Natural killer cell (primary cell): ENCODE measurements around the gene RYR3. TPM values are rescaled to one million over a fixed set of nuclear protein-coding genes. Genes with fewer than 3 reads are reported as not detected.

Experiments
- ATAC-seq, 3 donors: fragments of 150-1000 bp in 2 of 3; fragments of 200-7000 bp in 1 of 3; cut with Tn5 transposase; 1 replicate in 1 of 3; 2 replicates in 2 of 3; pipeline ENCODE4 v1.10.0; 2021; ENCODE audit warnings: mild to moderate bottlenecking in 2 of 3, moderate library complexity in 2 of 3
- DNase-seq, 2 donors: peaks; one replicate each; pipeline versions ENCODE4 v3.0.0 to v3.0.0-alpha.2; 2013 to 2021; ENCODE audit warnings: mixed read lengths in 1 of 2
- H3K27ac ChIP-seq: one replicate; pipeline ENCODE4 v1.5.1; 2013; ENCODE audit warnings: mild to moderate bottlenecking, low read length
- H3K27me3 ChIP-seq: one replicate; pipeline ENCODE4 v1.6.1; 2013; ENCODE audit warnings: low read length; ENCODE audit not compliant: control insufficient read depth, insufficient read depth
- H3K36me3 ChIP-seq: one replicate; pipeline ENCODE4 v1.6.1; 2013; ENCODE audit warnings: low read length; ENCODE audit not compliant: control insufficient read depth, insufficient read depth
- H3K4me1 ChIP-seq: one replicate; pipeline ENCODE4 v1.6.1; 2013; ENCODE audit warnings: low read length; ENCODE audit not compliant: control insufficient read depth, insufficient read depth
- H3K4me3 ChIP-seq: one replicate; pipeline ENCODE4 v1.5.1; 2013; ENCODE audit warnings: low read length
- H3K9me3 ChIP-seq: one replicate; pipeline ENCODE4 v1.6.1; 2013; ENCODE audit warnings: low read length; ENCODE audit not compliant: control insufficient read depth, insufficient read depth
- H3K27ac Mint-ChIP-seq, 2 donors: one replicate each; pipeline ENCODE4 v1.8.0; 2022; ENCODE audit warnings: mild to moderate bottlenecking in 2 of 2, mixed read lengths in 2 of 2, moderate library complexity in 1 of 2
- H3K27me3 Mint-ChIP-seq, 2 donors: one replicate each; pipeline ENCODE4 v1.8.0; 2022; ENCODE audit warnings: low read depth in 2 of 2, mixed read lengths in 2 of 2
- H3K36me3 Mint-ChIP-seq: one replicate; pipeline ENCODE4 v1.8.0; 2022; ENCODE audit warnings: mixed read lengths
- H3K4me1 Mint-ChIP-seq, 2 donors: one replicate each; pipeline ENCODE4 v1.8.0; 2022; ENCODE audit warnings: mixed read lengths in 2 of 2
- H3K4me3 Mint-ChIP-seq: one replicate; pipeline ENCODE4 v1.8.0; 2022; ENCODE audit warnings: mild to moderate bottlenecking, moderate library complexity, mixed read lengths
- H3K9me3 Mint-ChIP-seq, 2 donors: one replicate each; pipeline ENCODE4 v1.8.0; 2022; ENCODE audit warnings: mixed read lengths in 2 of 2
- CTCF ChIP-seq: fragments of 200-600 bp; IDR thresholded peaks from one replicate; pipeline ENCODE4 v1.8.0; 2022; ENCODE audit warnings: antibody characterized with exemption
- WGBS: methylation state at CpG from one replicate; pipeline ENCODE4 v1.1.7; 2013; ENCODE audit warnings: missing lambda C conversion rate; ENCODE audit not compliant: insufficient coverage; 5-methylcytosine and 5-hydroxymethylcytosine counted together
- intact Hi-C: fragments of 100-400 bp; cut with micrococcal nuclease; formaldehyde crosslinking; loops from one replicate; pipeline ENCODE4 v1.14.2; 2022
- total RNA-seq, 4 donors: library from RNA; stranded (reverse); fragments of 120-200 nt in 1 of 4; gene quantifications; one replicate each; pipeline versions ENCODE4 v1.2.3 to v1.2.4, GENCODE V29; 2013 to 2022

Gene RYR3
- total RNA-seq, 3 donors from 2014 or later (not counting 1 experiment from before 2014, with no cell fraction given): 0.09 to 6.2 TPM; not detected in 1

- Mint-ChIP-seq H3K9me3 (no peaks in the 10 kb centered on the region), H3K27ac (no peak overlapping the region), H3K4me1 (peaks cover 0 to 6% of the 10 kb centered on the region in 2 donors), H3K27me3 (no peaks in the 10 kb centered on the region), H3K36me3 (no peaks in the 10 kb centered on the region), H3K4me3 (no peak overlapping the region)
- Histone ChIP-seq H3K27ac (no peak overlapping the region), H3K4me1 (no peaks in the 10 kb centered on the region), H3K27me3 (no peaks in the 10 kb centered on the region), H3K9me3 (no peaks in the 10 kb centered on the region), H3K4me3 (no peak overlapping the region), H3K36me3 (no peaks in the 10 kb centered on the region)
- DNase-seq (no peak), ATAC-seq (no peak)
- WGBS: 95% methylated on average over 3 of the region's 4 CpGs
- TF ChIP-seq CTCF: no peak
- intact Hi-C loops: no loop called here
Measured at GRCh38 chr15:33729653-33730052, 418.9 kb downstream of the RYR3 start.

GRCh38 chr15:33730815-33731214 lies 420.0 kb downstream of the RYR3 start:
- Histone ChIP-seq H3K36me3 (no peaks in the 10 kb centered on the region), H3K27me3 (no peaks in the 10 kb centered on the region), H3K4me3 (no peak overlapping the region), H3K9me3 (no peaks in the 10 kb centered on the region), H3K27ac (no peak overlapping the region), H3K4me1 (no peaks in the 10 kb centered on the region)
- no peak for TF ChIP-seq CTCF
- no peak overlapping the region for H3K27ac Mint-ChIP-seq
- H3K9me3 Mint-ChIP-seq: no peaks in the 10 kb centered on the region
- intact Hi-C loops: no loop called here
- no peak overlapping the region for H3K4me3 Mint-ChIP-seq
- no peaks in the 10 kb centered on the region for H3K36me3 Mint-ChIP-seq
- no peaks in the 10 kb centered on the region for H3K27me3 Mint-ChIP-seq
- ATAC-seq: peak in 1 of 3 donors; percentile 38
- DNase-seq: no peak
- 62% methylated on average over 2 of the region's 4 CpGs for WGBS
- peaks cover 0 to 6% of the 10 kb centered on the region in 2 donors for H3K4me1 Mint-ChIP-seq

- H3K36me3 ChIP-seq: no peaks in the 10 kb centered on the region
- H3K9me3 ChIP-seq: no peaks in the 10 kb centered on the region
- Mint-ChIP-seq H3K4me1 (peaks cover 0 to 6% of the 10 kb centered on the region in 2 donors), H3K36me3 (no peaks in the 10 kb centered on the region), H3K4me3 (no peak overlapping the region), H3K9me3 (no peaks in the 10 kb centered on the region), H3K27ac (no peak overlapping the region), H3K27me3 (no peaks in the 10 kb centered on the region)
- no peaks in the 10 kb centered on the region for H3K27me3 ChIP-seq
- intact Hi-C loops: no loop called here
- DNase-seq (no peak), ATAC-seq (no peak)
- H3K4me1 ChIP-seq: no peaks in the 10 kb centered on the region
- H3K27ac ChIP-seq: no peak overlapping the region
- 55% methylated on average over 1 of the region's 1 CpG for WGBS
- no peak overlapping the region for H3K4me3 ChIP-seq
- TF ChIP-seq CTCF: no peak
Measured at GRCh38 chr15:33735143-33735542, 424.4 kb downstream of the RYR3 start.

GRCh38 chr15:33735637-33736247 lies 425.0 kb downstream of the RYR3 start:
- ATAC-seq: no peak
- Histone ChIP-seq H3K4me3 (no peak overlapping the region), H3K36me3 (no peaks in the 10 kb centered on the region), H3K4me1 (no peaks in the 10 kb centered on the region), H3K27me3 (no peaks in the 10 kb centered on the region), H3K27ac (no peak overlapping the region), H3K9me3 (no peaks in the 10 kb centered on the region)
- Mint-ChIP-seq H3K27me3 (no peaks in the 10 kb centered on the region), H3K36me3 (no peaks in the 10 kb centered on the region), H3K9me3 (no peaks in the 10 kb centered on the region), H3K4me3 (no peak overlapping the region), H3K4me1 (peaks cover 0 to 6% of the 10 kb centered on the region in 2 donors), H3K27ac (no peak overlapping the region)
- DNase-seq: peak in 1 of 2 donors; percentile 23
- 36% methylated on average over 3 of the region's 7 CpGs for WGBS
- no peak for TF ChIP-seq CTCF
- intact Hi-C loops: no loop called here
